Measurements from ENCODE around the gene ARRB1.

GRCh38 chr11:75241906-75242644 lies 109.4 kb downstream of the ARRB1 start:
- TF ChIP-seq, protein P1, sequence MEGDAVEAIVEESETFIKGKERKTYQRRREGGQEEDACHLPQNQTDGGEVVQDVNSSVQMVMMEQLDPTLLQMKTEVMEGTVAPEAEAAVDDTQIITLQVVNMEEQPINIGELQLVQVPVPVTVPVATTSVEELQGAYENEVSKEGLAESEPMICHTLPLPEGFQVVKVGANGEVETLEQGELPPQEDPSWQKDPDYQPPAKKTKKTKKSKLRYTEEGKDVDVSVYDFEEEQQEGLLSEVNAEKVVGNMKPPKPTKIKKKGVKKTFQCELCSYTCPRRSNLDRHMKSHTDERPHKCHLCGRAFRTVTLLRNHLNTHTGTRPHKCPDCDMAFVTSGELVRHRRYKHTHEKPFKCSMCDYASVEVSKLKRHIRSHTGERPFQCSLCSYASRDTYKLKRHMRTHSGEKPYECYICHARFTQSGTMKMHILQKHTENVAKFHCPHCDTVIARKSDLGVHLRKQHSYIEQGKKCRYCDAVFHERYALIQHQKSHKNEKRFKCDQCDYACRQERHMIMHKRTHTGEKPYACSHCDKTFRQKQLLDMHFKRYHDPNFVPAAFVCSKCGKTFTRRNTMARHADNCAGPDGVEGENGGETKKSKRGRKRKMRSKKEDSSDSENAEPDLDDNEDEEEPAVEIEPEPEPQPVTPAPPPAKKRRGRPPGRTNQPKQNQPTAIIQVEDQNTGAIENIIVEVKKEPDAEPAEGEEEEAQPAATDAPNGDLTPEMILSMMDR (IDR thresholded peaks at IDR 0.05) = no peak
- no peak for TF ChIP-seq POLR2A (IDR thresholded peaks at IDR 0.05)
